Breast epithelium (tissue), 4 donors: ENCODE measurements around the gene CDX1. TPM values are rescaled to one million over a fixed set of nuclear protein-coding genes. Genes with fewer than 3 reads are reported as not detected.

Experiments used
- DNase-seq, 2 donors: peaks; one replicate each; pipeline ENCODE4 v3.0.0-alpha.2; 2019; ENCODE audit warnings: low spot score in 2 of 2
- H3K27ac ChIP-seq, 2 donors: fragments of 200-600 bp; sonication (generic) in 1 of 2; one replicate each; pipeline ENCODE4 v1.5.1; 2016 to 2019; ENCODE audit warnings: mild to moderate bottlenecking in 1 of 2
- H3K27me3 ChIP-seq, 2 donors: fragments of 200-600 bp; sonication (generic) in 1 of 2; one replicate each; pipeline versions ENCODE4 v1.5.1 to v1.6.0; 2017 to 2019; ENCODE audit warnings: control low read depth in 1 of 2, mild to moderate bottlenecking in 1 of 2
- H3K36me3 ChIP-seq: fragments of 200-600 bp; one replicate; pipeline ENCODE4 v1.5.1; 2019
- H3K4me1 ChIP-seq, 2 donors: fragments of 200-600 bp; sonication (generic); one replicate each; pipeline ENCODE4 v1.5.1; 2016 to 2019; ENCODE audit warnings: control low read depth in 1 of 2
- H3K4me3 ChIP-seq, 3 donors: fragments of 200-600 bp; sonication (generic); 1 replicate in 2 of 3; 2 replicates in 1 of 3; pipeline ENCODE4 v1.5.1; 2016 to 2019; ENCODE audit warnings: mild to moderate bottlenecking in 3 of 3, moderate library complexity in 2 of 3
- H3K9me3 ChIP-seq, 2 donors: fragments of 200-600 bp; sonication (generic) in 1 of 2; one replicate each; pipeline ENCODE4 v1.5.1; 2016 to 2019; ENCODE audit warnings: control low read depth in 1 of 2
- CTCF ChIP-seq, 3 donors: fragments of 450-650 bp; IDR thresholded peaks; one replicate each; pipeline ENCODE4 v1.5.1; 2016 to 2017; ENCODE audit warnings: antibody characterized with exemption in 3 of 3, mild to moderate bottlenecking in 3 of 3, moderate library complexity in 3 of 3
- POLR2A ChIP-seq: fragments of 450-650 bp; IDR thresholded peaks from one replicate; pipeline ENCODE4 v1.6.1; 2016; ENCODE audit warnings: antibody characterized with exemption, mild to moderate bottlenecking, moderate library complexity
- POLR2AphosphoS5 ChIP-seq, 3 donors: sonication (generic); formaldehyde crosslinking; IDR thresholded peaks; one replicate each; pipeline ENCODE4 v1.6.1; 2017; ENCODE audit warnings: antibody characterized with exemption in 3 of 3
- intact Hi-C: fragments of 100-400 bp; cut with DNase I; formaldehyde crosslinking; loops from one replicate; pipeline ENCODE4 v1.15.1; 2023; ENCODE audit warnings: low total_unique reads
- total RNA-seq, 3 donors: library from RNA; depleted of rRNA; stranded (reverse); fragments of >200 nt; gene quantifications; one replicate each; pipeline ENCODE4 v1.1.0, GENCODE V29; 2016

Gene CDX1
- total RNA-seq, 3 donors from 2014 or later: 1.3 TPM; not detected in 2

DNA sequence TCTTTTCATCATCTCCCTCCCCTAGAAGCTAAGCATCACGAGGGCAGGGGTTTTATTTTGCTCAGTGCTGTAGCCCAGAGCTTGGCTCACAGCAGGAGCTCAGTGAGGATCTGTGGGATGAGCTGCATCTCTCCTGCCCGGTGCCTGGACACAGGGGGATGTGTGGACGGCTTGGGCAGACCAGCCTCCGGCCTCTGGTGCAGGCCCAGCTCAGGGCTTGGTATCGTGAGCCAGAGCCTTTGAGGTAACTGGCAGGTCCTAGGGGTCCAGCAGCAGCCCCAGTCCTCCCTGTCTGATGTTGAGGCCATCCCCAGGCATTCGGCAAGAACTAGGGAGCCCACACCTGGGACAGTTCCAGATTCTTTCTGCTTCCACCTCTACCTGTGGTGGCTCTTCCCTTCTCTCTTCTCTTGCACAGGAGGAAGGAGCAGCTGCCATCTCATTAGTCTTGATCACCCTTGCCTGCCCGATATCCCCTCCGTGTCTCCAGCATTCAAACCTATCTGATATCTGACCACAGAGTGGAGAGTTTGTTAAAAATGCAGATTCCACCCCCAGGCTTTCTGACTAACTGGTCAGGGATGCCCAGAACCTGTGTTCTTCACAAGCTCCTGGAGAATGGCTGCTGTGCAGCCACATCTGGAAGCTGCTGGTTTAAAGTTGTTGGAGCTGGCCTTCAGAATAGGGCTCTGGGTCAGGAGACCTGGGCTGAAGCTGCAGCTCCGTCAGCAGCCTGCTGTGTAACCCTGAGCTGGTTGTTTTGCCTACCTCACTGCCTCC lies 15.4 kb downstream of the CDX1 start:
- H3K27me3 ChIP-seq: no peaks in the 10 kb centered on the region
- no peaks in the 10 kb centered on the region for H3K4me1 ChIP-seq
- no peak for TF ChIP-seq POLR2A
- no peak for TF ChIP-seq POLR2AphosphoS5 (IDR thresholded peaks at IDR 0.05)
- TF ChIP-seq CTCF (IDR thresholded peaks at IDR 0.05): no peak
- H3K36me3 ChIP-seq: no peaks in the 10 kb centered on the region
- H3K27ac ChIP-seq: peak overlapping the region in 1 of 2 donors; percentile 28
- no peak overlapping the region for H3K4me3 ChIP-seq
- no peaks in the 10 kb centered on the region for H3K9me3 ChIP-seq
- no peak for DNase-seq
- intact Hi-C loops: no loop called here

DNA sequence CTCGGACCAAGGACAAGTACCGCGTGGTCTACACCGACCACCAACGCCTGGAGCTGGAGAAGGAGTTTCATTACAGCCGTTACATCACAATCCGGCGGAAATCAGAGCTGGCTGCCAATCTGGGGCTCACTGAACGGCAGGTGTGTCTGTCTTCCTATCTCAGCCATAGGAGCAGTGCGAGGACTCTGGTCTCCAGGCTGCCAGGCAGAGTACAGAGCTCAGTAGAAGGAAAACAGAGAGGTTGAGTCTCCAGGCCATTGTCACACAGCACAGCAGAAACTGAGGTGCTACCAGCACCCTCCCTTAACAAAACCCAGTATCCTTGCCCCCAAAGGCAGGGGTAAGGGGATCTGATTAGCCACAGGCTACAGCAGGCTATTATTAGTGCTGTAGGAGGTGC lies 16.2 kb downstream of the CDX1 start:
- no peak for TF ChIP-seq CTCF (IDR thresholded peaks at IDR 0.05)
- TF ChIP-seq POLR2AphosphoS5 (IDR thresholded peaks at IDR 0.05): no peak
- no peak for TF ChIP-seq POLR2A
- H3K27me3 ChIP-seq: no peaks in the 10 kb centered on the region
- no peaks in the 10 kb centered on the region for H3K4me1 ChIP-seq
- no peak overlapping the region for H3K4me3 ChIP-seq
- H3K9me3 ChIP-seq: no peaks in the 10 kb centered on the region
- intact Hi-C loops: no loop called here
- no peak for DNase-seq
- H3K27ac ChIP-seq: no peak overlapping the region
- no peaks in the 10 kb centered on the region for H3K36me3 ChIP-seq

- no peak overlapping the region for H3K27ac ChIP-seq
- intact Hi-C loops: no loop called here
- no peaks in the 10 kb centered on the region for H3K36me3 ChIP-seq
- peaks cover 0 to 3% of the 10 kb centered on the region in 2 donors for H3K27me3 ChIP-seq
- no peaks in the 10 kb centered on the region for H3K9me3 ChIP-seq
- TF ChIP-seq POLR2AphosphoS5 (IDR thresholded peaks at IDR 0.05): no peak
- TF ChIP-seq POLR2A: no peak
- no peak for TF ChIP-seq CTCF (IDR thresholded peaks at IDR 0.05)
- H3K4me1 ChIP-seq: no peaks in the 10 kb centered on the region
- H3K4me3 ChIP-seq: no peak overlapping the region
- DNase-seq: no peak
Observed at GRCh38 chr5:150183436-150183835, 16.9 kb downstream of the CDX1 start.

DNA sequence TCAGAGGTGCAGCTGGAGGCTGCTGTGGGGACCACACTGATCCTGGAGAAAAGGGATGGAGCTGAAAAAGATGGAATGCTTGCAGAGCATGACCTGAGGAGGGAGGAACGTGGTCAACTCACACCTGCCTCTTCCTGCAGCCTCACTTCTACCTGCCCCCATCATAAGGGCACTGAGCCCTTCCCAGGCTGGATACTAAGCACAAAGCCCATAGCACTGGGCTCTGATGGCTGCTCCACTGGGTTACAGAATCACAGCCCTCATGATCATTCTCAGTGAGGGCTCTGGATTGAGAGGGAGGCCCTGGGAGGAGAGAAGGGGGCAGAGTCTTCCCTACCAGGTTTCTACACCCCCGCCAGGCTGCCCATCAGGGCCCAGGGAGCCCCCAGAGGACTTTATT lies 17.4 kb downstream of the CDX1 start:
- Histone ChIP-seq H3K36me3 (no peaks in the 10 kb centered on the region), H3K27me3 (peaks cover 0 to 9% of the 10 kb centered on the region in 2 donors), H3K9me3 (no peaks in the 10 kb centered on the region), H3K4me1 (no peaks in the 10 kb centered on the region), H3K4me3 (no peak overlapping the region), H3K27ac (no peak overlapping the region)
- DNase-seq: no peak
- intact Hi-C loops: no loop called here
- TF ChIP-seq POLR2A: no peak
- TF ChIP-seq POLR2AphosphoS5 (IDR thresholded peaks at IDR 0.05): no peak
- TF ChIP-seq CTCF (IDR thresholded peaks at IDR 0.05): no peak

DNA sequence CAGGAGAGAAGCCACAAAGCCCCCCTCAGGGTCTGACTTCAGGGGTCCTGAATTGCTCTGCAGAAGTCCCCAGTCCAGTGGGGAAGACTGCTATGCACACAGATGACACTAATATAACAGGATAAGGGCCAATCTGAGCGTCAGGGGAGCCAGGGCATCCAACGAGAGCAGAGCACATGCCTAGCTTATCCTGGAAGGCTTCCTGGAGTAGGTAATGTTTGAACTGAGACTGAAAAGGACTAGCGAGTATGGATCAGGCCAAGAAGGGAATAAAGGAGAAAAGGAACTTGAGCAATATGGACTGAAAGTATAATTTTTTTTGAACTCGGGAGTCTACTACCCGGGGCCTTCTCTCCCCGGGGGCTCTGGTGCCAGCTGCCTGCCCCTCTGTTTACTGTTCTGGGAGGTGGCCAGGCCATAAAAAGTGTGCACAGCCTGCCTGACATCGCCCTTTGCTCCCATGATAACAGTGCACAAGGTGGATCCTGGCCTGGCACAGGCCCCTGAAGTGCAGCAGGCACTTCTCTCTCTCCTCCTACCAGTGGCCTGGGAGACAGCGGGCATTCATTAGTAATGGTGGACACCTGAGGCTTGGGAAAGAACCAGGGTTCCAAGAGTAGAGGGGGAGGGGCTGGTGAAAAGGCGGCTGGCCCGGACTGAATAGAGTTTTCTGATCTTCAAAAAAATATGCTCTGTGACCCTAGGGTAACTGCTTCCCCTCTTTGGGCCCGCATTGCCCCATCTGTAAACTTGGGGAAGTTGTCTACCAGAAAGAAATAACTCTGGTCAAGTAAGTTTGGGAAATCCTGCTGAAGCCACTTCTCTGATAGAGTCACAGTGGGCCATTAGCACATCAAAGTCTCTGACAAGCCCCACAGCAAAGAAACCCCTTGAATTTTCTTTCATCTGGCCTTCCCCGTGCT lies 18.7 kb downstream of the CDX1 start:
- Histone ChIP-seq H3K36me3 (no peaks in the 10 kb centered on the region), H3K4me3 (no peak overlapping the region), H3K9me3 (no peaks in the 10 kb centered on the region), H3K4me1 (no peaks in the 10 kb centered on the region), H3K27me3 (peaks cover 4 to 20% of the 10 kb centered on the region in 2 donors), H3K27ac (no peak overlapping the region)
- DNase-seq: no peak
- intact Hi-C loops: no loop called here
- TF ChIP-seq CTCF (IDR thresholded peaks at IDR 0.05) (no peak), POLR2AphosphoS5 (IDR thresholded peaks at IDR 0.05) (no peak), POLR2A (no peak)
